IPS-18c (cell line): Measurements from ENCODE around the gene RPL27.
A peak's percentile ranks its signal among the peaks of the same experiment; 100 is the strongest.

ENCODE experiments used
- H3K4me3 ChIP-seq: 2 replicates; pipeline ENCODE4 v1.7.0; 2013; ENCODE audit warnings: low read depth, mild to moderate bottlenecking, low read length, moderate library complexity; ENCODE audit not compliant: insufficient read depth
- H3K9me3 ChIP-seq: one replicate; pipeline ENCODE4 v1.6.1; 2013; ENCODE audit warnings: mild to moderate bottlenecking, low read length, moderate library complexity; ENCODE audit not compliant: control insufficient read depth, insufficient read depth

RPL27 gene

GRCh38 chr17:43015579-43015978 is 17.4 kb downstream of the RPL27 start:
- no peak overlapping the region for H3K4me3 ChIP-seq
- H3K9me3 ChIP-seq = no peaks in the 10 kb centered on the region

GRCh38 chr17:43016216-43016615 is 18.0 kb downstream of the RPL27 start:
- Histone ChIP-seq H3K9me3 (no peaks in the 10 kb centered on the region), H3K4me3 (no peak overlapping the region)

- H3K4me3 ChIP-seq = no peak overlapping the region
- H3K9me3 ChIP-seq = no peaks in the 10 kb centered on the region
Measured at GRCh38 chr17:43018008-43018853, 20.0 kb downstream of the RPL27 start.

- Histone ChIP-seq H3K9me3 (no peaks in the 10 kb centered on the region), H3K4me3 (no peak overlapping the region)
Measured at GRCh38 chr17:43018932-43019331, 20.7 kb downstream of the RPL27 start.

- Histone ChIP-seq H3K9me3 (no peaks in the 10 kb centered on the region), H3K4me3 (no peak overlapping the region)
Measured at GRCh38 chr17:43019418-43019817, 21.2 kb downstream of the RPL27 start.

- no peaks in the 10 kb centered on the region for H3K9me3 ChIP-seq
- H3K4me3 ChIP-seq = peak overlapping the region; percentile 43
Measured at GRCh38 chr17:43020030-43020621, 21.9 kb downstream of the RPL27 start.

GRCh38 chr17:43020789-43021740 is 22.8 kb downstream of the RPL27 start:
- Histone ChIP-seq H3K9me3 (no peaks in the 10 kb centered on the region), H3K4me3 (peak overlapping the region; percentile 97)

GRCh38 chr17:43021741-43022512 is 23.7 kb downstream of the RPL27 start, which contains the start of gene VAT1:
Gene VAT1, minus strand, starts transcription at chr17:43022385. Its CDS starts 63 bp downstream, at chr17:43022322.
- H3K4me3 ChIP-seq = peak within 1 kb of the TSS; percentile 97
- no peaks in the 10 kb centered on the region for H3K9me3 ChIP-seq

- Histone ChIP-seq H3K4me3 (peak within 1 kb of the TSS; percentile 91), H3K9me3 (no peaks in the 10 kb centered on the region)
Measured at GRCh38 chr17:43024407-43025289, 26.4 kb downstream of the RPL27 start, which contains the start of gene RND2. Gene RND2, plus strand, starts transcription at chr17:43025231. Its CDS starts 117 bp downstream, at chr17:43025348.

- Histone ChIP-seq H3K4me3 (peak overlapping the region; percentile 87), H3K9me3 (no peaks in the 10 kb centered on the region)
Measured at GRCh38 chr17:43025290-43025657, 27.1 kb downstream of the RPL27 start.

- Histone ChIP-seq H3K9me3 (no peaks in the 10 kb centered on the region), H3K4me3 (peak overlapping the region; percentile 87)
Measured at GRCh38 chr17:43025766-43026537, 27.7 kb downstream of the RPL27 start.

- no peak overlapping the region for H3K4me3 ChIP-seq
- no peaks in the 10 kb centered on the region for H3K9me3 ChIP-seq
Measured at GRCh38 chr17:43026595-43026994, 28.4 kb downstream of the RPL27 start.

- no peaks in the 10 kb centered on the region for H3K9me3 ChIP-seq
- H3K4me3 ChIP-seq = peak overlapping the region; percentile 31; the same call in 1 of the 2 replicates
Measured at GRCh38 chr17:43027091-43028032, 29.1 kb downstream of the RPL27 start.

- Histone ChIP-seq H3K9me3 (no peaks in the 10 kb centered on the region), H3K4me3 (no peak overlapping the region)
Measured at GRCh38 chr17:43028221-43028861, 30.1 kb downstream of the RPL27 start.
